H9 (cell line): ENCODE measurements around the gene SLC2A4RG. TPM values are rescaled to one million over a fixed set of nuclear protein-coding genes. Genes with fewer than 3 reads are reported as not detected.

Experiments
- DNase-seq: peaks from one replicate; pipeline ENCODE4 v3.0.0-alpha.2; 2017
- H2AFZ ChIP-seq: one replicate; pipeline ENCODE4 v1.6.1; 2013; ENCODE audit warnings: mild to moderate bottlenecking, low read length, control low read depth, moderate library complexity
- H2AK5ac ChIP-seq: 2 replicates; pipeline ENCODE4 v1.6.1; 2013; ENCODE audit warnings: low read length, control low read depth, mixed read lengths; ENCODE audit not compliant: insufficient read length
- H2BK120ac ChIP-seq: one replicate; pipeline ENCODE4 v1.6.1; 2013; ENCODE audit warnings: low read depth, mild to moderate bottlenecking, low read length, control low read depth, inconsistent platforms; ENCODE audit not compliant: poor library complexity, severe bottlenecking
- H2BK12ac ChIP-seq: 2 replicates; pipeline ENCODE4 v1.6.1; 2013; ENCODE audit warnings: low read length, control low read depth, mixed read lengths, low read depth; ENCODE audit not compliant: insufficient read length
- H2BK15ac ChIP-seq: 2 replicates; pipeline ENCODE4 v1.6.1; 2013; ENCODE audit warnings: low read depth, low read length, control low read depth
- H2BK20ac ChIP-seq: one replicate; pipeline ENCODE4 v1.6.1; 2013; ENCODE audit warnings: low read depth, mild to moderate bottlenecking, low read length, control low read depth, inconsistent platforms; ENCODE audit not compliant: poor library complexity, severe bottlenecking
- H2BK5ac ChIP-seq: 2 replicates; pipeline ENCODE4 v1.6.1; 2013; ENCODE audit warnings: low read length, control low read depth, mixed read lengths; ENCODE audit not compliant: insufficient read length
- H3K14ac ChIP-seq: 2 replicates; pipeline ENCODE4 v1.6.1; 2013; ENCODE audit warnings: low read length, control low read depth; ENCODE audit not compliant: insufficient read depth
- H3K18ac ChIP-seq: 2 replicates; pipeline ENCODE4 v1.6.1; 2013; ENCODE audit warnings: low read depth, mild to moderate bottlenecking, mixed read lengths, low read length, control low read depth; ENCODE audit not compliant: insufficient read length
- H3K23ac ChIP-seq: 2 replicates; pipeline ENCODE4 v1.6.1; 2013; ENCODE audit warnings: low read length, control low read depth, mixed read lengths, low read depth; ENCODE audit not compliant: insufficient read length
- H3K23me2 ChIP-seq: 2 replicates; pipeline ENCODE4 v1.6.1; 2013; ENCODE audit warnings: low read depth, mild to moderate bottlenecking, mixed read lengths, low read length, control low read depth; ENCODE audit not compliant: insufficient read length, poor library complexity, severe bottlenecking
- H3K27ac ChIP-seq: 2 replicates; pipeline ENCODE4 v1.5.1; 2013; ENCODE audit warnings: low read length, control low read depth, mixed read lengths, low read depth; ENCODE audit not compliant: insufficient read length
- H3K27me3 ChIP-seq: 2 replicates; pipeline ENCODE4 v1.6.1; 2013; ENCODE audit warnings: low read length, control low read depth, inconsistent platforms; ENCODE audit not compliant: insufficient read depth
- H3K4ac ChIP-seq: 2 replicates; pipeline ENCODE4 v1.6.1; 2013; ENCODE audit warnings: low read depth, mild to moderate bottlenecking, control low read depth, inconsistent platforms, low read length, moderate library complexity
- H3K4me1 ChIP-seq: 2 replicates; pipeline ENCODE4 v1.6.1; 2013; ENCODE audit warnings: low read length, control low read depth, inconsistent platforms; ENCODE audit not compliant: insufficient read depth
- H3K4me2 ChIP-seq: 2 replicates; pipeline ENCODE4 v1.6.1; 2013; ENCODE audit warnings: low read length, control low read depth, mixed read lengths; ENCODE audit not compliant: insufficient read length, insufficient read depth
- H3K56ac ChIP-seq: 2 replicates; pipeline ENCODE4 v1.6.1; 2013; ENCODE audit warnings: low read depth, mild to moderate bottlenecking, mixed read lengths, low read length, control low read depth; ENCODE audit not compliant: insufficient read length
- H3K79me1 ChIP-seq: 2 replicates; pipeline ENCODE4 v1.6.1; 2013; ENCODE audit warnings: low read depth, mild to moderate bottlenecking, moderate library complexity, low read length, control low read depth, inconsistent platforms; ENCODE audit not compliant: insufficient read depth, poor library complexity, severe bottlenecking
- H3K79me2 ChIP-seq: 2 replicates; pipeline ENCODE4 v1.6.1; 2013; ENCODE audit warnings: low read length, control low read depth, inconsistent platforms; ENCODE audit not compliant: insufficient read depth
- H3K9ac ChIP-seq: 2 replicates; pipeline ENCODE4 v1.6.1; 2013; ENCODE audit warnings: low read length, control low read depth, mixed read lengths; ENCODE audit not compliant: insufficient read length; ENCODE audit errors: extremely low read depth
- H3K9me3 ChIP-seq: one replicate; pipeline ENCODE4 v1.6.1; 2013; ENCODE audit warnings: low read depth, low read length, inconsistent platforms; ENCODE audit not compliant: control insufficient read depth
- H3T11ph ChIP-seq: one replicate; pipeline ENCODE4 v1.6.1; 2013; ENCODE audit warnings: mild to moderate bottlenecking, low read length, control low read depth, inconsistent platforms
- H4K20me1 ChIP-seq: one replicate; pipeline ENCODE4 v1.6.1; 2013; ENCODE audit not compliant: control insufficient read depth, insufficient read length, insufficient read depth
- H4K5ac ChIP-seq: 2 replicates; pipeline ENCODE4 v1.6.1; 2013; ENCODE audit warnings: low read depth, mild to moderate bottlenecking, mixed read lengths, low read length, control low read depth; ENCODE audit not compliant: insufficient read length
- H4K8ac ChIP-seq: replicated peaks from 2 replicates; pipeline ENCODE4 v1.6.1; 2013; ENCODE audit warnings: low read length, control low read depth, mixed read lengths, low read depth; ENCODE audit not compliant: insufficient read length
- H4K91ac ChIP-seq: 2 replicates; pipeline ENCODE4 v1.6.1; 2013; ENCODE audit warnings: low read depth, mild to moderate bottlenecking, moderate library complexity, mixed read lengths, low read length, control low read depth; ENCODE audit not compliant: insufficient read length
- H3K27ac Mint-ChIP-seq, 3 experiments: 2 replicates in 2 of 3; 3 replicates in 1 of 3; pipeline ENCODE4 v1.8.0; 2020 to 2021; ENCODE audit warnings: mixed read lengths in 3 of 3, mild to moderate bottlenecking in 1 of 3, moderate library complexity in 1 of 3
- H3K27me3 Mint-ChIP-seq: 2 replicates; pipeline ENCODE4 v1.8.0; 2021; ENCODE audit warnings: low read depth, mild to moderate bottlenecking, moderate library complexity, mixed read lengths
- H3K36me3 Mint-ChIP-seq, 3 experiments: 2 replicates in 2 of 3; 3 replicates in 1 of 3; pipeline ENCODE4 v1.8.0; 2020 to 2021; ENCODE audit warnings: low read depth in 3 of 3, mixed read lengths in 3 of 3; ENCODE audit not compliant: insufficient read depth in 1 of 3
- H3K4me1 Mint-ChIP-seq, 2 experiments: 2 replicates each; pipeline ENCODE4 v1.8.0; 2020; ENCODE audit warnings: mixed read lengths in 2 of 2
- H3K4me3 Mint-ChIP-seq, 2 experiments: 2 replicates in 1 of 2; 3 replicates in 1 of 2; pipeline ENCODE4 v1.8.0; 2020 to 2021; ENCODE audit warnings: mild to moderate bottlenecking in 2 of 2, mixed read lengths in 2 of 2, moderate library complexity in 1 of 2
- H3K9me3 Mint-ChIP-seq, 2 experiments: 2 replicates in 1 of 2; 3 replicates in 1 of 2; pipeline ENCODE4 v1.8.0; 2020; ENCODE audit warnings: mild to moderate bottlenecking in 2 of 2, mixed read lengths in 2 of 2, moderate library complexity in 1 of 2
- WGBS: extraction: QIAGEN DNeasy Blood & Tissue Kit; methylation state at CpG from one replicate; pipeline ENCODE4 v1.1.7; 2013; ENCODE audit warnings: missing lambda C conversion rate, low lambda C conversion rate, mixed read lengths; ENCODE audit not compliant: insufficient read length; ENCODE audit errors: extremely low coverage; 5-methylcytosine and 5-hydroxymethylcytosine counted together
- total RNA-seq: library from RNA; stranded (reverse); gene quantifications from 2 replicates; pipeline ENCODE4 v1.2.1, GENCODE V29; 2021
- TF ChIP-seq, protein P1 (sequence below): fragments of 200-600 bp; sonication (generic); conservative IDR thresholded peaks from 3 replicates; pipeline ENCODE4 v1.8.0; 2021; ENCODE audit warnings: antibody characterized with exemption, mild to moderate bottlenecking

The SLC2A4RG gene
- total RNA-seq, 1 experiment from 2014 or later: 43.9 TPM

DNA sequence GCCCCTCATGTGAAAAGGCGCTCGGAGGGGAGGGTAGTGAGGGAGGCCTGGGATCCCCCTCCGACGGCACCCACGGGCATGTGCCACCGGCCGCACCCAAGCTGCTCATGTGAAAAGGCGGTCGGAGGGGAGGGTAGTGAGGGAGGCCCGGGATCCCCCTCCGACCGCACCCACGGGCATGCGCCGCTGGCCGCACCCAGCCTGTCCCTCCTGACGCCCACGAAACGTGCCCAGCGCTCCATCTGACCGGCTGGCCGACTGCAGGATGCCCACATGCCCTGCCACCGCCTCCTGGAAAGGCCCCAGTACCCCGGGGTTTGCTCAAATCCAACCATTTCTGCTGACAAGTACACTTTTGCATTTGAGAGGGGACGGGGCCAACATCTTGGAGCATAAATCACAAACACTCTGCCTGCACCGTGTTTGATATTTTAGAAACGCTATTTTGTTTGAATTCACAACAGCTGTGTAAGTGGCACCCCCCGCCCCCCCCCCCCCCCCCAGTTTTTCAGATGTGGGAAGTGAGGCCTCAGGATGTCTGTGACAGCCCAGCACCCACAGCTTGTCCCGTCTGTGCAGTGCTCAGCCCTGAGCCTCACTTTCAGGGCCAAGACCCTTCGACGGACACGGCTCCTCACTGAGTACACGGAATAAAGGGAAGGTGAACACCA is 34.1 kb downstream of the SLC2A4RG start:
- Histone ChIP-seq H2BK5ac (no peak overlapping the region), H2BK120ac (no peak overlapping the region), H3K18ac (no peak overlapping the region), H3K27me3 (no peaks in the 10 kb centered on the region), H4K5ac (no peak overlapping the region), H2AK5ac (no peak overlapping the region), H3K23ac (no peak overlapping the region), H4K20me1 (no peaks in the 10 kb centered on the region), H3K9me3 (no peaks in the 10 kb centered on the region), H3K4ac (no peak overlapping the region), H3K56ac (no peak overlapping the region), H2BK12ac (no peak overlapping the region), H4K8ac (no peak overlapping the region), H3K79me1 (no peaks in the 10 kb centered on the region), H3K14ac (no peak overlapping the region), H3K9ac (no peak overlapping the region), H4K91ac (no peak overlapping the region), H3K23me2 (peaks cover 7% of the 10 kb centered on the region), H3K79me2 (peaks cover 2% of the 10 kb centered on the region; the same call in 1 of the 2 replicates), H2AFZ (no peak overlapping the region), H2BK15ac (no peak overlapping the region), H3K4me1 (no peaks in the 10 kb centered on the region), H2BK20ac (no peak overlapping the region), H3K4me2 (no peak overlapping the region), H3T11ph (no peak overlapping the region), H3K27ac (no peak overlapping the region)
- peaks cover 19 to 21% of the 10 kb centered on the region in 2 experiments for H3K4me1 Mint-ChIP-seq
- H3K27me3 Mint-ChIP-seq: no peaks in the 10 kb centered on the region; the same call in 1 of the 2 replicates
- H3K36me3 Mint-ChIP-seq: peaks cover 3 to 25% (median 25%) of the 10 kb centered on the region in 3 experiments; a peak in 6 of 7 replicates
- TF ChIP-seq, protein P1, sequence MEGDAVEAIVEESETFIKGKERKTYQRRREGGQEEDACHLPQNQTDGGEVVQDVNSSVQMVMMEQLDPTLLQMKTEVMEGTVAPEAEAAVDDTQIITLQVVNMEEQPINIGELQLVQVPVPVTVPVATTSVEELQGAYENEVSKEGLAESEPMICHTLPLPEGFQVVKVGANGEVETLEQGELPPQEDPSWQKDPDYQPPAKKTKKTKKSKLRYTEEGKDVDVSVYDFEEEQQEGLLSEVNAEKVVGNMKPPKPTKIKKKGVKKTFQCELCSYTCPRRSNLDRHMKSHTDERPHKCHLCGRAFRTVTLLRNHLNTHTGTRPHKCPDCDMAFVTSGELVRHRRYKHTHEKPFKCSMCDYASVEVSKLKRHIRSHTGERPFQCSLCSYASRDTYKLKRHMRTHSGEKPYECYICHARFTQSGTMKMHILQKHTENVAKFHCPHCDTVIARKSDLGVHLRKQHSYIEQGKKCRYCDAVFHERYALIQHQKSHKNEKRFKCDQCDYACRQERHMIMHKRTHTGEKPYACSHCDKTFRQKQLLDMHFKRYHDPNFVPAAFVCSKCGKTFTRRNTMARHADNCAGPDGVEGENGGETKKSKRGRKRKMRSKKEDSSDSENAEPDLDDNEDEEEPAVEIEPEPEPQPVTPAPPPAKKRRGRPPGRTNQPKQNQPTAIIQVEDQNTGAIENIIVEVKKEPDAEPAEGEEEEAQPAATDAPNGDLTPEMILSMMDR: no peak
- no CpG with 5 or more reads among the region's 33 CpGs for WGBS
- no peak overlapping the region for H3K4me3 Mint-ChIP-seq
- no peak for DNase-seq
- H3K9me3 Mint-ChIP-seq: no peaks in the 10 kb centered on the region; a peak in 2 of 5 replicates
- H3K27ac Mint-ChIP-seq: no peak overlapping the region
